Thoracic aorta (tissue), 2 donors: ENCODE results near the gene MIA2. TPM values are rescaled to one million over a fixed set of nuclear protein-coding genes. Genes with fewer than 3 reads are reported as not detected.

ENCODE experiments used
- ATAC-seq: fragments of 150-250 bp; one replicate; pipeline ENCODE4 v1.8.0; 2017; ENCODE audit warnings: low read depth; ENCODE audit not compliant: insufficient number of reproducible peaks, low FRiP score
- DNase-seq: peaks from one replicate; pipeline ENCODE4 v3.0.0-alpha.2; 2020; ENCODE audit warnings: low spot score
- H3K27ac ChIP-seq, 2 donors: fragments of 200-600 bp; sonication (generic); 1 replicate in 1 of 2; 2 replicates in 1 of 2; pipeline ENCODE4 v1.5.1; 2016; ENCODE audit warnings: mild to moderate bottlenecking in 2 of 2, moderate library complexity in 2 of 2
- H3K27me3 ChIP-seq: fragments of 200-600 bp; sonication (generic); replicated peaks from 2 replicates; pipeline ENCODE4 v1.6.0; 2016; ENCODE audit warnings: mild to moderate bottlenecking; ENCODE audit not compliant: insufficient read depth
- H3K36me3 ChIP-seq: fragments of 200-600 bp; sonication (generic); one replicate; pipeline ENCODE4 v1.5.1; 2016
- H3K4me1 ChIP-seq, 2 donors: fragments of 200-600 bp; sonication (generic); 1 replicate in 1 of 2; 2 replicates in 1 of 2; pipeline versions ENCODE4 v1.5.1 to v1.6.0; 2016; ENCODE audit warnings: low read depth in 2 of 2, mild to moderate bottlenecking in 1 of 2; ENCODE audit not compliant: control insufficient read depth in 1 of 2
- H3K4me3 ChIP-seq: fragments of 200-600 bp; sonication (generic); 2 replicates; pipeline ENCODE4 v1.5.1; 2016; ENCODE audit warnings: mild to moderate bottlenecking
- H3K9me3 ChIP-seq: fragments of 200-600 bp; sonication (generic); 2 replicates; pipeline ENCODE4 v1.5.1; 2016
- total RNA-seq, 2 donors: library from RNA; depleted of rRNA; stranded (reverse); fragments of >200 nt; gene quantifications; one replicate each; pipeline versions ENCODE4 v1.1.0 to v1.2.3, GENCODE V29; 2016
- TF ChIP-seq, protein P1 (sequence below): fragments of 200-600 bp; sonication (generic); IDR thresholded peaks from one replicate; pipeline ENCODE4 v1.5.1; 2019; ENCODE audit warnings: antibody characterized with exemption

Gene MIA2
- total RNA-seq, 2 donors from 2014 or later: 19.0 to 28.2 TPM

DNA sequence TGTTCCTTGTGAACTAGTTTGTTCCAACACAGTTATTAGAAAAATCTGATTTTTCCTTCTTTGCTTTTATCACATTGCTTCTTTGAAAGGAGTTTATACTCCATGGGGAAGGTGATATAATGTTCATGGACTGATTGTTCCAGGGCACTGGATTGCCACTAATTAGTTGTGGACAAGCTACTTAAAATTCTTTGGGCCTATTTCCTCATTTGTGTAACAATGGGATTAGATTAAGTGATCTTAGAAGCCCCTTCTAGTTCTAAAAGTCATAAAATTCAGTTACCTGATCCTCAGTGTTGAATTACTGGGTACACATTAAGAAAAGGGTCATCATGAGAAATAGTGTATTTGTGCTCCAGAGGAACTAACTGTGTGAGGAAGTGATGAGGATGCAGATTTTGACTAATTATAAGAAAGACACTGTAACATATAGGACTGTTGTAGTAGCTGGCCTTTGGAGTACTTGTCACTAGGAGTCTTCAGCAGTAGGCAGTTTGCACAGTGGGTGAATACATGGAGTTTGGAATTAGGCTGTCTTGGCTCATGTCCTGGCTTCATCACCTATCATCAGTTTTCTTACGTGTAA, 82.2 kb downstream of the MIA2 start:
- Histone ChIP-seq H3K27ac (no peak overlapping the region), H3K4me3 (no peak overlapping the region), H3K27me3 (no peaks in the 10 kb centered on the region), H3K36me3 (peaks cover 9% of the 10 kb centered on the region), H3K4me1 (no peaks in the 10 kb centered on the region), H3K9me3 (no peaks in the 10 kb centered on the region)
- DNase-seq: no peak
- no peak for ATAC-seq
- TF ChIP-seq, protein P1, sequence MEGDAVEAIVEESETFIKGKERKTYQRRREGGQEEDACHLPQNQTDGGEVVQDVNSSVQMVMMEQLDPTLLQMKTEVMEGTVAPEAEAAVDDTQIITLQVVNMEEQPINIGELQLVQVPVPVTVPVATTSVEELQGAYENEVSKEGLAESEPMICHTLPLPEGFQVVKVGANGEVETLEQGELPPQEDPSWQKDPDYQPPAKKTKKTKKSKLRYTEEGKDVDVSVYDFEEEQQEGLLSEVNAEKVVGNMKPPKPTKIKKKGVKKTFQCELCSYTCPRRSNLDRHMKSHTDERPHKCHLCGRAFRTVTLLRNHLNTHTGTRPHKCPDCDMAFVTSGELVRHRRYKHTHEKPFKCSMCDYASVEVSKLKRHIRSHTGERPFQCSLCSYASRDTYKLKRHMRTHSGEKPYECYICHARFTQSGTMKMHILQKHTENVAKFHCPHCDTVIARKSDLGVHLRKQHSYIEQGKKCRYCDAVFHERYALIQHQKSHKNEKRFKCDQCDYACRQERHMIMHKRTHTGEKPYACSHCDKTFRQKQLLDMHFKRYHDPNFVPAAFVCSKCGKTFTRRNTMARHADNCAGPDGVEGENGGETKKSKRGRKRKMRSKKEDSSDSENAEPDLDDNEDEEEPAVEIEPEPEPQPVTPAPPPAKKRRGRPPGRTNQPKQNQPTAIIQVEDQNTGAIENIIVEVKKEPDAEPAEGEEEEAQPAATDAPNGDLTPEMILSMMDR: no peak

DNA sequence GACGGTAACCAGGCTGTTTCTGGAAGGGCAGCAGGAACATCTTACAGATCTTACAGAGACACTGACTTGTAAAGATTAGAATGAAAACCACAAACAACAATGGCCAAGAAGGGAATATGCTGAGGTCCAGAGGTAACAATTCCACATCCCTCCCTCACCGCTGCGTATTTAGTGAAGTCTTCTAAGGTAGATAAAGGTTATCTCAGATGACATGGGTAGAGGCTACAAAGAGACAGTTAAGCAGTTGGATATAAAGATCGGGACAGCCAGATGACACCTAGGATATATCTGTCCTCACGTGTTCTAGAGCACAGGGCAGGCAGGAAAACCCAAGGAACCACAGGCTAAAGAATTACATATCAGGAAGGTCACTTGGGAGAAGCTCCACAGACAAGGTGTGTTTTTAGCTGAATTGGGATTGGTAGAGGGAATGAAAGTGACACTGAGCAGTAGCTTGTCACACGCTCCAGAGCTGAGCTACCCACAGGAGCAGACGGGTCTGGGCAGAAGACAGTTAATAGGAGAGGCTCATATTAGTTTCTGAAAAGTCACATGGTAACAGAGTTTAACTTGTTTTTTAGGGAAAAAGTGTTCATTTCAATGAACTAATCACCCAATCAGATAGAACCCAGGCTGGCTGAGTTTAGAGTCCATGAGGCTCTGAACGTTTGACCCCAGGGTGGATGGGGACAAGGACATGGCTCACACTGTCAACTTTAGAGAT, 83.3 kb downstream of the MIA2 start:
- DNase-seq (no peak), ATAC-seq (no peak)
- Histone ChIP-seq H3K4me3 (no peak overlapping the region), H3K27me3 (no peaks in the 10 kb centered on the region), H3K4me1 (no peaks in the 10 kb centered on the region), H3K36me3 (peaks cover 9% of the 10 kb centered on the region), H3K27ac (no peak overlapping the region), H3K9me3 (no peaks in the 10 kb centered on the region)
- TF ChIP-seq, protein P1: no peak

DNA sequence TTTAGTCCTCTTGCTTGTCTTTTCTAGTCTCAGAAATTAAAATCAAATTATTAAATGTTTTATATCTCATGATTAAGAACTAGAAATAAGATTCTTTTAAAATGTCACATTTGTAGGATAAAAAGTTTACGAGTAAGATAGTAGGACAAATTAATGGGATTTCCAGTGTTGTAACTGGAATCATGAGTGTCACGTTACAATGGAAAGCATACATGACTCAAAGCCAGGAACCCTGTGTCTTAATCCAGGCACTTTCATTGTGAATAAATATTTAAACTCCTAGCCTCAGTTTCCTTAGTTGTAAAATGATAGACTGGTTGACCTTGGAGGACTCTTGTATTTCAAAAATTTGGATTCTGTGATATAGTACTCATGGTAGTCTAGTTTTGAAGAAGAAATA, 84.9 kb downstream of the MIA2 start:
- Histone ChIP-seq H3K27ac (no peak overlapping the region), H3K27me3 (no peaks in the 10 kb centered on the region), H3K4me1 (no peaks in the 10 kb centered on the region), H3K4me3 (no peak overlapping the region), H3K36me3 (peaks cover 13% of the 10 kb centered on the region), H3K9me3 (no peaks in the 10 kb centered on the region)
- no peak for ATAC-seq
- DNase-seq: no peak
- TF ChIP-seq, protein P1: no peak

DNA sequence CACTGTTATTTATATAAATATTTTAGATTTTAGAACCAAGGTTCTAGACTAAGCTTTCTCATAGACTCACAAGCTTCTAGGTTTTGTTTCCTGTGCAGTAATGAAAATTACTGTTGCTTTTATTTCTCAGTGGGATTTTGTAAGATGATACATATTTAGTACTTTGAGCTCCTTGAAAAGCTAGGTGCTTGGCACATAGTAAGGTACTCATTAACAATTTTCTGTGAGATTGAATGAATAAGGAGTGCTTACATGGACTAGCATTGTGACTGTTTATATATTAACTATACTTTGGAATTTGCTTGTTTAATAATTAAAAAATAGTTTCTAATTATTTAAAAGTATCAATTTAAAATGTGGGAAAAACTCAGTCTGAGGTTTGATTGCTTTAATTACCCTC, 85.7 kb downstream of the MIA2 start:
- H3K9me3 ChIP-seq: no peaks in the 10 kb centered on the region
- DNase-seq (no peak), ATAC-seq (no peak)
- H3K27me3 ChIP-seq: no peaks in the 10 kb centered on the region
- TF ChIP-seq, protein P1: no peak
- no peak overlapping the region for H3K4me3 ChIP-seq
- H3K4me1 ChIP-seq: no peaks in the 10 kb centered on the region
- no peak overlapping the region for H3K27ac ChIP-seq
- H3K36me3 ChIP-seq: peaks cover 8% of the 10 kb centered on the region

DNA sequence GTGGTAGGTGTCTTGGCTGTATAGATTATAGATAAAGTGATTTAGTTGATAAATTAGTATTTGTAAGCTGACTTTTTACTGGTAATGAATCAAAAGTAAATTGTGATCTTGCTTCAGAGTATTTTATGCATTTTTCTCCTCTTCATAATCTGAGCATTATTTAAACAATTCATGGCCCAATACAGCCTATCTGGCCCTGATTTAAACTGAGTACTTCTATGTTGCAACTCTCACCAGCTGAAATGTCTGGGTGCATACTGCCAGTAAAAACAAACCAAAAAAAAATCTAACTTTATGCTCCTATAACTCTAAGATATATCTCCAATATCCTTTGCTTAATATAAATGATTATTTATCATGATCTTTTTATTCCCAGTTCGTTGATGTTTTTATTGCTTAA, 86.6 kb downstream of the MIA2 start:
- Histone ChIP-seq H3K27ac (no peak overlapping the region), H3K4me3 (no peak overlapping the region), H3K4me1 (no peaks in the 10 kb centered on the region), H3K9me3 (no peaks in the 10 kb centered on the region), H3K27me3 (no peaks in the 10 kb centered on the region), H3K36me3 (peaks cover 8% of the 10 kb centered on the region)
- TF ChIP-seq, protein P1: no peak
- DNase-seq: no peak
- ATAC-seq: no peak
